ENCODE results near the gene EYA3.

DNA sequence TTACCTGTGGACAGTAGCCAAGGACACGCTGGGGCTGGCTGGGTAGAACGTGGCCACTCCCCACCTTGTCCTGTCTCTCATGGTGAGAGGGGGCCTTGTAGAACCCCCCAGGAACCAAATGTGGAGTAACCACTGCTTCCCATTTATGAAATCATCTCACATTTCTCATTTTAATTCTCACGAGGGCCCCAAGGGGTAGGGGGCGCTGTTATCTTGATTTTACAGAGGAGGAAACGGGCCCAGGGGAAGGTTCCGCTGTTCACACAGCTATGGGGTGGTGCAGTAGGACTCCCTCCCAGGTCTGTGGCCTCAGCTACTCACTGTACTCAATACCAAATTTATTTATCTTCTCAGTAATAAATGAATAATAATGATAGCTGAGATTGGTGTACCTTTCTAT, 148.1 kb downstream of the EYA3 start:
- TF ChIP-seq, protein P1, sequence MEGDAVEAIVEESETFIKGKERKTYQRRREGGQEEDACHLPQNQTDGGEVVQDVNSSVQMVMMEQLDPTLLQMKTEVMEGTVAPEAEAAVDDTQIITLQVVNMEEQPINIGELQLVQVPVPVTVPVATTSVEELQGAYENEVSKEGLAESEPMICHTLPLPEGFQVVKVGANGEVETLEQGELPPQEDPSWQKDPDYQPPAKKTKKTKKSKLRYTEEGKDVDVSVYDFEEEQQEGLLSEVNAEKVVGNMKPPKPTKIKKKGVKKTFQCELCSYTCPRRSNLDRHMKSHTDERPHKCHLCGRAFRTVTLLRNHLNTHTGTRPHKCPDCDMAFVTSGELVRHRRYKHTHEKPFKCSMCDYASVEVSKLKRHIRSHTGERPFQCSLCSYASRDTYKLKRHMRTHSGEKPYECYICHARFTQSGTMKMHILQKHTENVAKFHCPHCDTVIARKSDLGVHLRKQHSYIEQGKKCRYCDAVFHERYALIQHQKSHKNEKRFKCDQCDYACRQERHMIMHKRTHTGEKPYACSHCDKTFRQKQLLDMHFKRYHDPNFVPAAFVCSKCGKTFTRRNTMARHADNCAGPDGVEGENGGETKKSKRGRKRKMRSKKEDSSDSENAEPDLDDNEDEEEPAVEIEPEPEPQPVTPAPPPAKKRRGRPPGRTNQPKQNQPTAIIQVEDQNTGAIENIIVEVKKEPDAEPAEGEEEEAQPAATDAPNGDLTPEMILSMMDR (conservative IDR thresholded peaks at IDR 0.05), result no peak; the same call in 1 of the 2 replicates
- TF ChIP-seq ZFX (IDR thresholded peaks at IDR 0.05), result no peak
